ENCODE measurements around the gene ICOSLG. TPM values are rescaled to one million over a fixed set of nuclear protein-coding genes. Genes with fewer than 3 reads are reported as not detected.

Gene ICOSLG
- total RNA-seq, 1 experiment from 2014 or later: 13.5 TPM

DNA sequence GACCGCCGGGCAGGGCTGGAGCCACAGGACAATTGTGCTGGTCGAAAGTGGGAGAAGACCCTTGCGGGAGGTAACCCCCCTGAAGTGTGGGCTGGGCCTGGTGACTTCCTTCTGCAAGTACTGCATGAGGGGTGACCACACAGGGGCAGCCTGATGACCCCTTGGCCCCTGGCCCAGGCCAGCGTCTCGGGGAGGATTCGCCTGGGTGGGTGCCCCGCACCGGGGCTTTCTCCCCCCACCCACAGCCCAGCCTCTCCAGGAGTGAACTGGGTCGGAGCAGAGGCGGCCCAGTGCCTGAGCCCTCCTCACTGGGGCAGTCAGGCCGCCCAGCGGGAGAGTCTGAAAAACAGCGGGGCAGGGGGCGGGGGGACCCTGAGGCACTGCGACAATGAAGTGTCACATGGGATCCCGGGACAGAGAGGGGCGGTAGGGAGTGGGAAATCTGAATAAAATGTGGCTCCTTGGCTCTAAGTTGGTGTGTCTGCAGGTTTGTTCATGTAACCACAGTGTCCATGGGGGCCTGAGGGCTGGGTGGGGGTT, 22.5 kb upstream of the ICOSLG start:
- Histone ChIP-seq H3K36me3 (ENCODE audit: control insufficient read depth, insufficient read depth, low read length) (no peaks in the 10 kb centered on the region), H3K4me3 (ENCODE audit: low read depth, low read length) (no peak overlapping the region), H3K4me1 (no peaks in the 10 kb centered on the region), H3K9me3 (0 out of 2 replicates have a peak, but pooled peaks cover 4% of the 10 kb centered on the region), H3K27me3 (replicated peaks; ENCODE audit: control insufficient read depth, insufficient read depth, low read length) (no peaks in the 10 kb centered on the region)
- CTCF ChIA-PET: interaction anchor here (1.0 kb wide), 1 partner anchor 35 kb away, joined by 5 read pairs; no protein-coding TSS in a partner anchor
- peaks cover 18% of the 10 kb centered on the region for H3K9me3 Mint-ChIP-seq (ENCODE audit: unreplicated experiment)
- no peak overlapping the region for H3K4me3 Mint-ChIP-seq (ENCODE audit: unreplicated experiment)
- no peaks in the 10 kb centered on the region for H3K27me3 Mint-ChIP-seq (ENCODE audit: insufficient read depth, unreplicated experiment)
- no TSS peak for BruUV-seq (replicated peaks)
- peak in 1 of 2 experiments; percentile 40 for DNase-seq
- TF ChIP-seq, protein P1, sequence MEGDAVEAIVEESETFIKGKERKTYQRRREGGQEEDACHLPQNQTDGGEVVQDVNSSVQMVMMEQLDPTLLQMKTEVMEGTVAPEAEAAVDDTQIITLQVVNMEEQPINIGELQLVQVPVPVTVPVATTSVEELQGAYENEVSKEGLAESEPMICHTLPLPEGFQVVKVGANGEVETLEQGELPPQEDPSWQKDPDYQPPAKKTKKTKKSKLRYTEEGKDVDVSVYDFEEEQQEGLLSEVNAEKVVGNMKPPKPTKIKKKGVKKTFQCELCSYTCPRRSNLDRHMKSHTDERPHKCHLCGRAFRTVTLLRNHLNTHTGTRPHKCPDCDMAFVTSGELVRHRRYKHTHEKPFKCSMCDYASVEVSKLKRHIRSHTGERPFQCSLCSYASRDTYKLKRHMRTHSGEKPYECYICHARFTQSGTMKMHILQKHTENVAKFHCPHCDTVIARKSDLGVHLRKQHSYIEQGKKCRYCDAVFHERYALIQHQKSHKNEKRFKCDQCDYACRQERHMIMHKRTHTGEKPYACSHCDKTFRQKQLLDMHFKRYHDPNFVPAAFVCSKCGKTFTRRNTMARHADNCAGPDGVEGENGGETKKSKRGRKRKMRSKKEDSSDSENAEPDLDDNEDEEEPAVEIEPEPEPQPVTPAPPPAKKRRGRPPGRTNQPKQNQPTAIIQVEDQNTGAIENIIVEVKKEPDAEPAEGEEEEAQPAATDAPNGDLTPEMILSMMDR (IDR thresholded peaks at IDR 0.05; ENCODE audit: insufficient read depth in 1 of 2, low read depth in 1 of 2, low read length in 1 of 2, severe bottlenecking in 1 of 2, unreplicated experiment in 1 of 2): no peak
- POLR2A ChIA-PET: no interaction called here
- peaks cover under 1% of the 10 kb centered on the region for H3K36me3 Mint-ChIP-seq (ENCODE audit: insufficient read depth, unreplicated experiment)
- H3K27ac Mint-ChIP-seq (ENCODE audit: unreplicated experiment): no peak overlapping the region
- intact Hi-C loops (cut with micrococcal nuclease; ENCODE audit: unreplicated experiment): no loop called here
- no peaks in the 10 kb centered on the region for H3K4me1 Mint-ChIP-seq (ENCODE audit: low read depth, unreplicated experiment)

DNA sequence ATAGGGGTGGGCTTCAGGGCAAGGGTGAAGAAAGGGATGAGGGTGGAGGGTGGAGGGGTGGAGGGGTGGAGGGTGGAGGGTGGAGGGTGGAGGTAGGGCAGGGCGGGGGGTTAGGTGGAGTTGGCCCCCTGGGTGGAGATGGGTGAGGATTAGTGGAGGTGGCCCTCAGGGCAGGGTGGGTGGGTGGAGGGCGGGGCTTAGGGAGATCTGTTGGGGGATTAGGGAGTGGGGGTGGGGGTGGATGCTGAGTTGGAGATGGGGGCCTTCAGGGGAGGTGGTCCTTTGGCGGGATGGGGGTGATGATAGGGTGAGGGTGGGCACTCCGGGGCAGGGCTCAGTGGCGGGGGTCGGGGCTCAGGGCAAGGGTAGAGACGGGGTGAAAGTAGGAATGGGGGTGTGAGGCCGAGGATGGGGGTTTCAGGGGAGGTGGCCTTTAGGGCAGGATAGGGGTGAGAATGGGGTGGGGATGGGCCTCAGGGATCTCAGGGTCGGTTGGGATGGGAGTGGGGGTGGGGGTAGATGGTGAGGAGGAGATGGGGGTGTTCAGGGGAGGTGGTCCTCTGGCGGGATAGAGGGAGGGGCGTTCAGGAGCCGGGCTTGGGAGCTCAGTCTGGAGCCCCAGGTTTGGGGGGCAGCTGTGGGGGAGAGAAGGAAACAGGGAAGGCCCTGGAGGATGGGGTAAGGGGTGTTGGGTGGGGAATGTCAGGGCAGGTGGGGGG, 21.8 kb upstream of the ICOSLG start:
- BruUV-seq (replicated peaks): no TSS peak
- Histone ChIP-seq H3K4me3 (ENCODE audit: low read depth, low read length) (no peak overlapping the region), H3K36me3 (ENCODE audit: control insufficient read depth, insufficient read depth, low read length) (no peaks in the 10 kb centered on the region), H3K9me3 (0 out of 2 replicates have a peak, but pooled peaks cover 4% of the 10 kb centered on the region), H3K27me3 (replicated peaks; ENCODE audit: control insufficient read depth, insufficient read depth, low read length) (no peaks in the 10 kb centered on the region), H3K4me1 (no peaks in the 10 kb centered on the region)
- intact Hi-C loops (cut with micrococcal nuclease; ENCODE audit: unreplicated experiment): no loop called here
- Mint-ChIP-seq H3K4me3 (ENCODE audit: unreplicated experiment) (no peak overlapping the region), H3K9me3 (ENCODE audit: unreplicated experiment) (peaks cover 18% of the 10 kb centered on the region), H3K27ac (ENCODE audit: unreplicated experiment) (no peak overlapping the region), H3K27me3 (ENCODE audit: insufficient read depth, unreplicated experiment) (no peaks in the 10 kb centered on the region), H3K36me3 (ENCODE audit: insufficient read depth, unreplicated experiment) (peaks cover 5% of the 10 kb centered on the region), H3K4me1 (ENCODE audit: low read depth, unreplicated experiment) (no peaks in the 10 kb centered on the region)
- ChIA-PET POLR2A (no interaction called here), CTCF (no interaction called here)
- TF ChIP-seq, protein P1 (IDR thresholded peaks at IDR 0.05; ENCODE audit: insufficient read depth in 1 of 2, low read depth in 1 of 2, low read length in 1 of 2, severe bottlenecking in 1 of 2, unreplicated experiment in 1 of 2): no peak
- DNase-seq: peak in 1 of 2 experiments; percentile 14

DNA sequence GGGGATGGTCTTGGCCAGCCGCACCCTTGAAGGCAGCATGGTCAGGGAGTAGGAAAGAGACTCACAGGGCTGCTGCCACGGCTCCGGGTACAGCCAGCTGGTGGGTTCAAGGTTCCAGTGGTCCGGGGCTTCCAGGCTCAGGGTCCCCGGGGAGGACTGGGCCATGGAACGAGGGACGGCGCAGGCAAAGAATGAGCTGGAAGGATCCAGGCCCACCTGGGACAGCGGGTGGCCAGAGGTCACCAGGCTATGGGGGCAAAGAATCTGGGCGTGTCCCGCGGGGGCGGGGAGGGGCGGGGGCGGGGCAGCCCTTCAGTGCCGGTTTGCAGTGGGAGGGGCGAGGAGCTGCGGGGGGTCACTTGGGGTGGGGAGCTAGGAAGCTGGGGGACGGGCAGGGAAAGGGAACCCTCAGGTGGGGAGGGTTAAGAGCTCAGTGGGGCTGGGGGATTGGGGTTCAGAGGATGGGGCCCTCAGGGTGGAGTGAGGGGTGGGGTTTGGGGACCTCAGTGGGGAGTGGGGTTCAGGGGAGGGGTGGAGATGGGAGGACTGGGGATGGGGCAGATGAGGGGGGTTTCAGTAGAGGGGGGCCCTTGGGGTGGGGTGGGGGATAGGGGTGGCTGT, 21.0 kb upstream of the ICOSLG start, which contains the start of gene DNMT3L:
DNMT3L (minus strand) TSS at position 223 of the 621 bp plus-strand sequence. CDS start 638 bp downstream, outside the sequence.
- H3K27ac Mint-ChIP-seq (ENCODE audit: unreplicated experiment): no peak within 1 kb of the TSS
- no peaks in the 10 kb centered on the region for H3K4me1 ChIP-seq
- H3K4me1 Mint-ChIP-seq (ENCODE audit: low read depth, unreplicated experiment): no peaks in the 10 kb centered on the region
- ChIA-PET CTCF (no interaction called here), POLR2A (no interaction called here)
- no peaks in the 10 kb centered on the region for H3K36me3 ChIP-seq (ENCODE audit: control insufficient read depth, insufficient read depth, low read length)
- H3K4me3 ChIP-seq (ENCODE audit: low read depth, low read length): no peak within 1 kb of the TSS
- no TSS peak for BruUV-seq (replicated peaks)
- H3K27me3 ChIP-seq (replicated peaks; ENCODE audit: control insufficient read depth, insufficient read depth, low read length): no peaks in the 10 kb centered on the region
- DNase-seq: no peak
- H3K27me3 Mint-ChIP-seq (ENCODE audit: insufficient read depth, unreplicated experiment): no peaks in the 10 kb centered on the region
- 0 out of 2 replicates have a peak, but pooled peaks cover 4% of the 10 kb centered on the region for H3K9me3 ChIP-seq
- intact Hi-C loops (cut with micrococcal nuclease; ENCODE audit: unreplicated experiment): no loop called here
- TF ChIP-seq, protein P1 (IDR thresholded peaks at IDR 0.05; ENCODE audit: insufficient read depth in 1 of 2, low read depth in 1 of 2, low read length in 1 of 2, severe bottlenecking in 1 of 2, unreplicated experiment in 1 of 2): no peak
- H3K4me3 Mint-ChIP-seq (ENCODE audit: unreplicated experiment): no peak within 1 kb of the TSS
- H3K9me3 Mint-ChIP-seq (ENCODE audit: unreplicated experiment): peaks cover 18% of the 10 kb centered on the region
- H3K36me3 Mint-ChIP-seq (ENCODE audit: insufficient read depth, unreplicated experiment): peaks cover 5% of the 10 kb centered on the region

Measured in Caco-2 (cell line).